Putamen (tissue), 1 donor: ENCODE data around the gene KRTAP4-12.
"Not testable (repeated sequence)": the region's sequence is repeated elsewhere in the genome, so short reads cannot be mapped to it uniquely, and the experiment has no call there.

ENCODE experiments used
- DNase-seq: peaks from one replicate; pipeline ENCODE4 v3.0.0-alpha.2; 2016; ENCODE audit warnings: low spot score

KRTAP4-12 gene

DNA sequence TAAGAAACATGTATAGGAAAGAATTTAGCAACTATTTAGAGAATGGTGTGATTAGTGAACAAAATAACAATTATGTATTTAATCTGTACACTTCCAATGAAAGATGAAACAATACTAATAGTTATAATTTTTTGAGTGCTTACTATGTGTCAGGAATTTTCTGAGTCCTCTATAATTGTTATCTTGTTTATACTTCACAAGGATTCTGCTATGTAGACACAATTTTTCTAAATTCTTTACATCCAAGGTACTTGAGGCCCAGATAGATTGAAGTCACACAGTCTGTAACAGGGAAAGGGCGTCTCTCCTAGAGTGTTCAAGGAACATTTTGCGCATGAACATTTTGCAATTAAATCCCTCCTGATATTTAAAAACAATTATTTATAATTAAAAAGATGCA is 1.1 kb upstream of the KRTAP4-12 start:
- DNase-seq, result no peak

DNA sequence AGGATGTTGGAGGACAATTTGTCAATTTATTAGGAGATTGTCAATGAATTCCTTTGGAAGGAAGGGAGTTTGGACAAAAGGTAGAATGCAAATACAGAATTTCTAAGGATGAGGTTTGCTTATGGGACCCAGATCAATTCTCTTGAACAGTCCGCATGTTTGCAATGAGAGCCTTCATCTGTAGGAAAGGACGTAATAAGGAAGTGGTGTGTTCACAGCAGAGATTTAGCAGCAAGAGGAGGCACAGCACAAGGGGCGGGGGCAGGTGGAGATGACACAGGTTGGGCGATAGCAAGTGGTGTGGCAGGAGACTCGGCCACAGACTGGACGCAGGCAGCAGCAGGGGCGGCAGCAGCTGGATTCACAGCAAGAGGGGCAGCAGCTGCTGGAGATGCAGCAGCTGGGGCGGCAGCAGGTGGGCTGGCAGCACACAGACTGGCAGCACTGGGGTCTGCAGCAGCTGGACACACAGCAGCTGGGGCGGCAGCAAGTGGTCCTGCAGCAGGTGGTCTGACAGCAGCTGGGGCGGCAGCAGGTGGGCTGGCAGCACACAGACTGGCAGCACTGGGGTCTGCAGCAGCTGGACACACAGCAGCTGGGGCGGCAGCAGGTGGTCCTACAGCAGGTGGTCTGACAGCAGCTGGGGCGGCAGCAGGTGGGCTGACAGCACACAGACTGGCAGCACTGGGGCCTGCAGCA is 541 bp downstream of the KRTAP4-12 start:
- DNase-seq, result not testable (repeated sequence)

DNA sequence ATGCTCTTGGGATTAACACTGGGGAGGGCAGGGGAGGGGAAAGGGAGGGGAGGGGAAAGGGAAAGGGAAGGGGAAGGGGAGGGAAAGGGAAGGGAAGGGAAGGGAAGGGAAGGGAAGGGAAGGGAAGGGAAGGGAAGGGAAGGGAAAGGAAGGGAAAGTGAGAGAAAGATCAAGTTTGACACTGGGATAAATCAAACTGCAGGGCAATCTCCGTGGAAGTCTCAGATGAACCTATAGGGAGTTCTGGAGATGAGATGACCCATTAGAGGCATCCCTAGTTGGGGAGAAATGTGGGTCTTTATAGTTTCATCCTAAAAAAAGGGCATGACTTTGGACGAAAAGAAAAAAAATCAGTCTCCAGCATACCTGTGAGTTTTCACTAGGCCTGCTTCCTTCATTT is 2.2 kb downstream of the KRTAP4-12 start:
- no peak for DNase-seq

DNA sequence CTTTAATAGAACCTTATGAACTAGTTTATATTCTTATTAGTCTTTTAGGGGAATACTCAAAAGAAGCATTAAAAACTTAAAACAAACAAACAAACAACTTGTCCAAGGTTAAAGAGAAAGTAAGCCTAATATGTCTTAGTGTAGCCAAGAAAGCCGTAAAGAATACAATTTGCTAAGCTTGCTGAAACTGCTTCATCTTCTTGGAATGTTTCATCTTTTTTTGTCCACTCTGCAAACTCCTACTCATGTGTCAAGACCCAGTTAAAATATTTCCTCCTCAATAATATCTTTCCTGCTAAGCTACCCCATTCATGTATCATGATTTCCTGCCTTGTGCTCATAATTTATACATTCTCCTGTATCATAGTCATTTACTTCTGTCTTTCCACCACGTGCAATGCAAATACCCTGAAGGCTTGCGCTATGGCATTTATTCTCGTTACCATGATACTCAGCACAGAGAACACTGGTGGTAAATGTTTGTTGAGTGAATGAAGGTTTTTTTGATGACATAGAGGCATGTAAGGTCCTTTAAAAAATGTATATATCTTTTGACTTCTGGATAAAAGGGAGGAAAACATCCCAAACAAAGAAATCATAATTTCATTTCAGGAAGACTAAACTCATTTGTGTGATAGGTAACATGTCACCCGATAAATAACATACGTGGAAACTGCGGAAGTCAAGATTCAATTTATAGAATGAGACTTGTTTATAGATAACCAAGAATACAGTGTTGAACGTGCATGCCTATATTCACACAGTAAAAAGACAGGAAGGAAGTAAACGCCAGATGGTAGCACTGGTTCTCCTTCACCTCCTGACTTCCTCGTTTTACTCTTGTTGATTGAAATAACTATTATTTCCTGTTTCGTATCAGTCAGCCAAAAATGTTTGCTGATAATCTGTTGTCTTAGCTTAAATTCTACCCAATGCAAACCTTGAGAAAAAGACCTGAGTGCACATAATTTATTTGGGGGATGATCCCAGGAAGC is 4.0 kb downstream of the KRTAP4-12 start:
- DNase-seq, result not testable (repeated sequence)

- DNase-seq, result no peak
Observed at GRCh38 chr17:41118721-41119120, 5.3 kb downstream of the KRTAP4-12 start.

- DNase-seq, result not testable (repeated sequence)
Observed at GRCh38 chr17:41117846-41118386, 6.1 kb downstream of the KRTAP4-12 start, which contains the start of gene KRTAP4-11. KRTAP4-11 (minus strand) TSS chr17:41118373; CDS start chr17:41118315, 58 bp downstream.

DNA sequence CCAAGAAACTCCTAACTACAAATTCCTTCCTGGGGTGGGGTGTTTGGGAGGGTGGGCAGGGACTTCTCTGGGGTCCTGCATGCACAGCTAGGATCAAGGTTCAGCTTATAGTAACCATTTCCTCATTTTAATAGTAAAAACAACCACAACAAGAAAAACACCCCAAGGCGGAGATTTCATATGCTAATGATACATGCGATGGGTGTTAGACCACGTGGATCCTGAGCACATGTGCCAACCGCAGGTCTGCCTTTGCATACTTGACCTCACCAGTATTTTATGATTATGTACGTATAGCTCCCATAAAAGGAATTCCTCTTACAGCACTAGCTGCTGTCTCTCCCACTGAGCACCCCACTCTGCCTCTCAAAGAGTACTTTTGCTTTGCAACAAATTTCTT is 7.7 kb downstream of the KRTAP4-12 start:
- no peak for DNase-seq

GRCh38 chr17:41111151-41111885 is 12.7 kb downstream of the KRTAP4-12 start:
- DNase-seq, result no peak

DNA sequence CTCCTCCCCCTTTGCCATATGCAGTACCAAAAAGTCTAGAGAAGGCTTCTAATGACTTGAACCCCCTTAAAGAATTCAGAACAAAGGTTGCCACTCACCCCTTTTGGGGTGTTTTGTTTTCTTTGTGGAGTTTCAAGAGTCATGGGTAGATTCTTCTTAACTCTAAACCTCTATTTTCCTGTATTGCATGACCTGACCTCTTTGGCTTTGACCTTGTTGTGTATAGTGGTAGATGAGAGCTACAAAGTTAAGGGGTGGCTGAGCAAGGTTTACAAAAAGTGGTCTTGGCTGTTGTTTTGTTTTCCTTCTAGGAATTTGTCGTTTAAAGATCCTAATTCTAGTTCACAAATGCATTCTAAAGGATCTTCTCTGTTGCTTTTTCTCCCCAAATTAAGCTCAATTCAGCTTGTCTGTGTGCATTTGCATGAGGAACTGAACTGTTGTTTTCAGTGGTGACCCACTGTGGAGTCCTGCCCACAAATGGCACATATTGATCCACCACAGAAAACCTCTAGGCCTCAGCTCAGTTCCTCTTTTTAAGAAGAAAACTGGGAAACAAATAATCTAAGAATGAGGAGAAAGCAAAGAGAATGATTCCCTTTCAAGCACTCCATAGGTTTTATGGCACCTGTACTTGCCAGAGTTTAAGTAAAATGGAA is 15.1 kb downstream of the KRTAP4-12 start:
- DNase-seq, result not testable (repeated sequence)

GRCh38 chr17:41107941-41108450 is 16.0 kb downstream of the KRTAP4-12 start:
- no peak for DNase-seq

GRCh38 chr17:41105347-41105746 is 18.6 kb downstream of the KRTAP4-12 start, which contains the start of gene KRTAP4-9:
KRTAP4-9 (plus strand) TSS chr17:41105389; CDS start chr17:41105389, 0 bp downstream.
- DNase-seq, result not testable (repeated sequence)

GRCh38 chr17:41104386-41105038 is 19.5 kb downstream of the KRTAP4-12 start:
- not testable (repeated sequence) for DNase-seq

- no peak for DNase-seq
Observed at GRCh38 chr17:41103896-41104295, 20.1 kb downstream of the KRTAP4-12 start.

DNA sequence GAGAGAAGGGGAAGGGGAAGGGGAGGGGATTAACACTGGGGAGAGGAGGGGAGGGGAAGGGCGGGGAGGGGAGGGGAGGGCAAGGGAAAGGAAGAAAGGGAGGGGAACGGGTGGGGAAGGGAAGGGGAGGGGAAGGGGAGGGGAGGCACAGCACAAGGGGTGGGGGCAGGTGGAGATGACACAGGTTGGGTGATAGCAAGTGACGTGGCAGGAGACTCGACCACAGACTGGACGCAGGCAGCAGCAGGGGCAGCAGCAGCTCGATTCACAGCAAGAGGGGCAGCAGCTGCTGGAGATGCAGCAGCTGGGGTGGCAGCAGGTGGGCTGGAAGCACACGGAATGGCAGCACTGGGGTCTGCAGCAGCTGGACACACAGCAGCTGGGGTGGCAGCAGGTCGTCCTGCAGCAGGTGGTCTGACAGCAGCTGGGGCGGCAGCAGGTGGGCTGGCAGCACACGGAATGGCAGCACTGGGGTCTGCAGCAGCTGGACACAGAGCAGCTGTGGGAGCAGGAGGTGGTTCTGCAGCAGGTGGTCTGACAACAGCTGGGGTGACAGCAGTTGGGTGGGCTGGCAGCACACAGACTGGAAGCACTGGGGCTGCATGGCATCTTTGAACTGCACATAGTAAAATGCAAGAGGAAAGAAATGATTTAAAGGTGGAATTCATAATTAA is 22.3 kb downstream of the KRTAP4-12 start, which contains the start of gene KRTAP4-16:
Gene KRTAP4-16 (minus strand): TSS at position 624 of the 674 bp plus-strand sequence. CDS start 0 bp downstream, at position 624.
- DNase-seq, result no peak

DNA sequence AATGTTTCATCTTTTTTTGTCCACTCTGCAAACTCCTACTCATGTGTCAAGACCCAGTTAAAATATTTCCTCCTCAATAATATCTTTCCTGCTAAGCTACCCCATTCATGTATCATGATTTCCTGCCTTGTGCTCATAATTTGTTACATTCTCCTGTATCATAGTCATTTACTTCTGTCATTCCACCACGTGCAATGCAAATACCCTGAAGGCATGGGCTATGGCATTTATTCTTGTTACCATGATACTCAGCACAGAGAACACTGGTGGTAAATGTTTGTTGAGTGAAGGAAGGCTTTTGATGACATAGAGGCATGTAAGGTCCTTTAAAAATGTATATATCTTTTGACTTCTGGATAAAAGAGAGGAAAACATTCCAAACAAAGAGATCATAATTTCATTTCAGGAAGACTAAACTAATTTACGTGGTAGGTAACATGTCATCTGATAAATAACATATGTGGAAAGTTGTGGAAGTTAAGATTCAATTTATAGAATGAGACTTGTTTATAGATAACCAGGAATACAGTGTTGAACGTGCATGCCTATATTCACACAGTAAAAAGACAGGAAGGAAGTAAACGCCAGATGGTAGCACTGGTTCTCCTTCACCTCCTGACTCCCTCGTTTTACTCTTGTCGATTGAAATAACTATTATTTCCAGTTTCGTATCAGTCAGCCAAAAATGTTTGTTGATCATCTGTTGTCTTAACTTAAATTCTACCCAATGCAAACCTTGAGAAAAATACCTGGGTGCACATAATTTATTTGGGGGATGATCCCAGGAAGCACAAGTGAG is 24.1 kb downstream of the KRTAP4-12 start:
- DNase-seq, result not testable (repeated sequence)

GRCh38 chr17:41098481-41098880 is 25.5 kb downstream of the KRTAP4-12 start:
- no peak for DNase-seq

DNA sequence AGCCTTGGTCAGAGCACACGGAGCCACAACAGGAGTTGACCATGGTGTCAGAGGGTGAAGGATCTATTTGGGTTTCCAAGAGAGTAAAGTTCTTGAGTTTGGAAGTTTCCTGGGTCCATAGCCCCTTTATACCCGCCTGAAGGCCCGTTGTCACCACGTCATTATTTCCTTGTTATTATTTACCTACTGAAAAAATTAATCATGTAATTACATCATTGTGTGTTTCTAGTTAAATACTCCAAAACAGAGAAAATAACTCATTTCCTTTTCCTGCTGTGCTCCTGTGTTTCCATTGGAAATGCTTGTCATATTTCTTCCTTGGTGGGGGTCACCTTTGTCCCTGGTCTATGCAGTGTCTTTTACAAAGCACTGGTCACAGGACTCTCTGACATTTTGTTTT is 25.9 kb downstream of the KRTAP4-12 start, which contains the start of gene KRTAP4-8:
Gene KRTAP4-8 (minus strand): TSS at position 101 of the 400 bp plus-strand sequence. CDS start 58 bp downstream, at position 43.
- no peak for DNase-seq

GRCh38 chr17:41096055-41096454 is 27.9 kb downstream of the KRTAP4-12 start:
- DNase-seq, result no peak
